GM06990 (cell line): Measurements from ENCODE around the gene HAUS8.

Source experiments
- DNase-seq: peaks from one replicate; pipeline ENCODE4 v3.0.0-alpha.2; 2011; ENCODE audit not compliant: insufficient read length; ENCODE audit errors: extremely low read depth
- H3K27me3 ChIP-seq: replicated peaks from 2 replicates; pipeline ENCODE4 v1.6.0; 2011; ENCODE audit warnings: low read length; ENCODE audit not compliant: control insufficient read depth, insufficient read depth
- H3K36me3 ChIP-seq: 2 replicates; pipeline ENCODE4 v1.5.1; 2011; ENCODE audit warnings: low read length; ENCODE audit not compliant: control insufficient read depth, insufficient read depth
- H3K4me3 ChIP-seq: replicated peaks from 2 replicates; pipeline ENCODE4 v1.5.1; 2011; ENCODE audit warnings: low read depth, mild to moderate bottlenecking, control low read depth, low read length
- TF ChIP-seq, protein P1 (sequence below): IDR thresholded peaks from 2 replicates; pipeline ENCODE4 v1.5.1; 2011; ENCODE audit warnings: low read length, control low read depth, mild to moderate bottlenecking, inconsistent platforms; ENCODE audit not compliant: insufficient read depth, poor library complexity, severe bottlenecking

HAUS8 gene

DNA sequence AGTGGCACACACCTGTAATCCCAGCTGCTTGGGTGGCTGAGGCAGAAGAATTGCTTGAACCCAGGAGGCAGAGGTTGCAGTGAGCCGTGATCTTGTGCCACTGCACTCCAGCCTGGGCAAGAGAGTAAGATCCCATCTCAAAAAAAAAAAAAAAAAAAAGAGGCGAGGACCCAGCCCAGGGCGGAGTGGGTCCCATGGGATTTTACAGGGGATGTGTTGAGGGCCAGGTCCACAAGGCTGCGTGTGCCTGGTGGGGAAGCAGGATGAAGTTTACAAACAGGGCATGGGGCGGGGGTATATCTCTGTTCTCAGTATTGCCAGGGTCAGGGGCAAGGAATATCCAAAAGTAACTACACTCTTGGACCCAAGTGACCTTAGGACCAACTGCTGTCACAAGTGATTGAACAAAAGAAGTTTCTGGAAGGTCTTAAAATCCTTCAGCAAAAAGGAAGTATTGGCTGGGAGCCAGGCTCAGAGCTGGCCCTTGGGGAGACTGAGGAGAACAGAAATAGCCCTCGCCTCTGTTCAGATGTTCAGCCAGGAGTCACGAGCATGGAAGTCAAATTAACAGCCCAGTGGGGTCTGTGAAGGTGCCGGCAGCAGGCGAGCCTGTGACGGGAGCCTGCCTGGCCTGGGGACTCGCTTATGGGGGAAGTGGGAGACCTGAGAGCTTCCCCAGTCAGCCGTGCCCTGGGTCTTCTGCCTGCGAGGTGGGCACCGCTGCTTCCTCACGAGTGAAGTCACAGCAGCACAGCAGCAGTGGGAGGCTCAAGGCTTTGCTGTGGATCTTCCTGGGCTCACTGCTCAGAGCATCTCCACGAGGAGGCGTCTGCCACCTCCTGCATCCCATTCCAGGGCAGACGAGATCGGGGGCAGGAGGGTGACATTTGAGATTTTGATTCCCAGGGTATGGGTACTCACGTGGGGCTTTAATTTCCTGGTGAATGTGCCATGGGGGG, 6.7 kb upstream of the HAUS8 start:
- TF ChIP-seq, protein P1, sequence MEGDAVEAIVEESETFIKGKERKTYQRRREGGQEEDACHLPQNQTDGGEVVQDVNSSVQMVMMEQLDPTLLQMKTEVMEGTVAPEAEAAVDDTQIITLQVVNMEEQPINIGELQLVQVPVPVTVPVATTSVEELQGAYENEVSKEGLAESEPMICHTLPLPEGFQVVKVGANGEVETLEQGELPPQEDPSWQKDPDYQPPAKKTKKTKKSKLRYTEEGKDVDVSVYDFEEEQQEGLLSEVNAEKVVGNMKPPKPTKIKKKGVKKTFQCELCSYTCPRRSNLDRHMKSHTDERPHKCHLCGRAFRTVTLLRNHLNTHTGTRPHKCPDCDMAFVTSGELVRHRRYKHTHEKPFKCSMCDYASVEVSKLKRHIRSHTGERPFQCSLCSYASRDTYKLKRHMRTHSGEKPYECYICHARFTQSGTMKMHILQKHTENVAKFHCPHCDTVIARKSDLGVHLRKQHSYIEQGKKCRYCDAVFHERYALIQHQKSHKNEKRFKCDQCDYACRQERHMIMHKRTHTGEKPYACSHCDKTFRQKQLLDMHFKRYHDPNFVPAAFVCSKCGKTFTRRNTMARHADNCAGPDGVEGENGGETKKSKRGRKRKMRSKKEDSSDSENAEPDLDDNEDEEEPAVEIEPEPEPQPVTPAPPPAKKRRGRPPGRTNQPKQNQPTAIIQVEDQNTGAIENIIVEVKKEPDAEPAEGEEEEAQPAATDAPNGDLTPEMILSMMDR = no peak
- Histone ChIP-seq H3K27me3 (no peaks in the 10 kb centered on the region), H3K4me3 (peak overlapping the region; percentile 11; the same call in 1 of the 2 replicates), H3K36me3 (peaks cover 18% of the 10 kb centered on the region)
- no peak for DNase-seq

DNA sequence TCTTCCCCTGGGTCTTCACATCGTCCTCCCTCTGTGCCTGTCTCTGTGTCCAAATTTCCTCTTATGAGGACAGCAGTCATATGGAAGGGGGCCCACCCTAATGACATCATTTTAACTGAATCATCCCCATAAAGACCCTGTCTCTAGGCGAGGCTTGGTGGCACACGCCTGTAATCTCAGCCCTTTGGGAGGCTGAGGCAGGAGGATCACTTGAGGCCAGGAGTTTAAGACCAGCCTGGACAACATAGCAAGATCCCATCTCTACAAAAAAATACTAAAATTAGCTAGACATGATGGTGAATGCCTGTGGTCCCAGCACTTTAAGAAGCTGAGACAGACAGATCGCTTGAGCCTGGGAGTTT, 5.2 kb upstream of the HAUS8 start:
- Histone ChIP-seq H3K4me3 (peak overlapping the region; percentile 98), H3K27me3 (no peaks in the 10 kb centered on the region), H3K36me3 (peaks cover 13% of the 10 kb centered on the region)
- TF ChIP-seq, protein P1 = no peak
- no peak for DNase-seq

DNA sequence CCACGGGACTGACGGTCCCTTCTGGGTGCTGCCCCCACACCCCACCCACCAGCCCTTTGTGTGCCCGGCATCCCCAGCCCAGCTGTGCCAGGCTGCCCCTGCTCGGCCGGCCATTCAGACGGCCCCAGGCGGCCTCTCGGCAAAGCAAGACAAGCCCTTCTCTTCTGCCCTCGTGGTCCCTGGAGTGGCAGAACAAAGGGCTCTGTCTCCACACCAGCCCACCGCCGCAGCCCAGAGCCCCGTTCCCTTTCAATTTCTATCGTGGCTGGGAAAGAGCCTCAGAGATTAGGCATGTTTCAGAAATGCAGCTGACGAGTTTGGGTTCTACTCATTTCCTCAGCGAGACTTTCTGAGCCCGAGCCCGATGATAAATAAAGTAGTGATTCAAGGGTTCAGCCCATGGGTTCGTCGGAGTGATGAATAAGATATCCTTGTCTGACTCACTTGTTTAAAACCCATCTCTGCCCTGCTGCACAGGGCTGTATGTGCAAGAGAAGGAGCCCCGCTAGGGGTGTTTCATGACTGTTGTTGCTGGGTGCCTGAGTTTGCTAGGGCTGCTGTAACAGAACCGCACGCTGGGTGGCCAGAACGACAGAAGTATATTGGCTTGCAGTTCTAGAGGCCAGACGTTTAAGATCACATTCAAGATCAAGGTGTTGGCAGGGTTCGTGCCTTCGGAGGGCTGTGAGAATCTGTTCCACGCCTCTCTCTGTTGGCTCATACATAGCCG, 4.6 kb upstream of the HAUS8 start:
- TF ChIP-seq, protein P1 = peak; percentile 63
- DNase-seq = peak; percentile 81
- Histone ChIP-seq H3K4me3 (peak overlapping the region; percentile 98), H3K36me3 (peaks cover 10% of the 10 kb centered on the region), H3K27me3 (no peaks in the 10 kb centered on the region)

DNA sequence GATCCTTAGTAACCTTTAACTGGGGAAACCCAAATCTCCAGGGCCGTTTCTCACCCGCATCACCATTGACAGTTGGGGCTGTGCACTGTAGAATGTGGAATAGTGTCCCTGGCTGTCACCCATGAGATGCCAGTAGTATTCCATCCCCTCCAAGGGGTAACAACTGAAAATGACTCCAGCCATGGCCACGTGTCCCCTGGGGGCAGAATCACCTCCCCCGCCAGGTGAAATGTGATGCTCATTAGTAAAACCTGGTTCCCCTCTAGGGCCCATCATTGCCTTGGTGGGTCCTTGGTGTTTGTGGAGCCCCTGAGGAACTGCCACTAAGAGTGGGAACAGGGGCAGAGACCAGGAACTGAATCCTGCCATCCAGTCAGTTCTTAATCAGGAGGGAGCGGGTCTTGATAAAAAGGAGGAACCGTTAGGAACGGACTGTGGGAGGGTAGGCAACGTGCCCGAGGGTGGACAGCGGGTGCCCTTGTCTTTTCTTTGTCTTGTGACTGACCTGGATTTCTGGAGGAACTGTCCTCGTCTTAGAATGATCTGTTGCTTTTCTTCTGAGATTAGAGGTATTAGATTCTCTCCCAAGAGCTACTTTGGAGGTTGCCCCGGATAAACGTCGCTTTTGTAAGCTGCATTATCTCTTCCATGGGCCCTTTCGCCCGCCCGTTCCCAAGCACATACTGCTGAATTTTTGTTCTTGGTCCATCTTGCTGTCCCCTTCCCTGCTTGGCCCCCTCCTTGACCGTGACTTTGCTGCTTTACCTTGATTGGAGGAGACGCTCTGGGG, 3.9 kb upstream of the HAUS8 start:
- no peak for DNase-seq
- Histone ChIP-seq H3K36me3 (peaks cover 9% of the 10 kb centered on the region; the same call in 1 of the 2 replicates), H3K4me3 (peak overlapping the region; percentile 98), H3K27me3 (no peaks in the 10 kb centered on the region)
- TF ChIP-seq, protein P1 = no peak

DNA sequence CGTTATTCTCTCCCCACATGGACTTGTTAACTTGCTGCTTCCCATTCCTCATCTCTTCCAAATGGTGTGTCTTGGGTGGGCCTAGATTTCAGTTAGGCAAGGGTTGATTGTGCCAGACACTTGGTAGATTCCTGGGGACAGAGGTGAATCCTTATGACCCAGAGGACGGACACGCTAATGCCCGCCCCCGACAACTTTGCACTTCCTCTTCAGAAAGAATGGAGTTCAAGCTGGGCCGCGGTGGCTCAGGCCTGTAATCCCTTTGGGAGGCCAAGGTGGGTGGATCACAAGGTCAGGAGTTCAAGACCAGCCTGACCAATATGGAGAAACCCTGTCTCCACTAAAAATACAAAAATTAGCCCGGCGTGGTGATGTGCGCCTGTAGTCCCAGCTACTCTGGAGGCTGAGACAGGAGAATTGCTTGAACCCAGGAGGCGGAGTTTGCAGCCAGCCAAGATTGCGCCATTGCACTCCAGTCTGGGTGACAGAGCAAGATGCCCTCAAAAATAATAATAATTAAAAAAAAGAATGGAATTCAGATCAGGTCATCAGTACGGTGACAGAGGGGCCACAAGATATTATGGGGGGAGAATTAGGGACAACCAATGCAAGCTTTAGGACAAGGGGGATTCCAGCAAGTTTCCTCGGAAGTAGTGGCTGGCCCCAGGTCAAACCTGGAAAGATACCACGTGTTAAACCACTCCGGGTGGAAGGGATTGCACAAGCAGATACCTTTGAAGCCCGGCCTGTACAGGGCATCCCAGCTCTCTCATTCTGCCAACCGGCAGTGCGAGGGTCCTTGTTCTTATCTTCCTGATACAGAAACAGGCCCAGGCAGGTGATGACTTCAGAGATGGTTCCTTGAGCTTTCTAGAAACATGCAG, 3.0 kb upstream of the HAUS8 start:
- no peak for DNase-seq
- TF ChIP-seq, protein P1 = no peak
- Histone ChIP-seq H3K27me3 (no peaks in the 10 kb centered on the region), H3K4me3 (peak overlapping the region; percentile 98), H3K36me3 (peaks cover 9% of the 10 kb centered on the region; the same call in 1 of the 2 replicates)
